Suprapubic skin (tissue), 4 donors: ENCODE results near the gene TMEM178B. TPM values are rescaled to one million over a fixed set of nuclear protein-coding genes. Genes with fewer than 3 reads are reported as not detected.

Experiments
- DNase-seq, 2 donors: peaks; one replicate each; pipeline ENCODE4 v3.0.0-alpha.2; 2019; ENCODE audit warnings: low spot score in 2 of 2
- H3K27ac ChIP-seq: fragments of 200-600 bp; sonication (generic); one replicate; pipeline ENCODE4 v1.5.1; 2019
- H3K27me3 ChIP-seq: fragments of 200-600 bp; sonication (generic); one replicate; pipeline ENCODE4 v1.5.1; 2019
- H3K36me3 ChIP-seq: fragments of 200-600 bp; sonication (generic); one replicate; pipeline ENCODE4 v1.5.1; 2019
- H3K4me1 ChIP-seq: fragments of 200-600 bp; sonication (generic); one replicate; pipeline ENCODE4 v1.5.1; 2019
- H3K4me3 ChIP-seq: fragments of 200-600 bp; sonication (generic); one replicate; pipeline ENCODE4 v1.5.1; 2019; ENCODE audit warnings: mild to moderate bottlenecking
- H3K9me3 ChIP-seq: fragments of 200-600 bp; sonication (generic); one replicate; pipeline ENCODE4 v1.5.1; 2019
- EP300 ChIP-seq: sonication (generic); formaldehyde crosslinking; IDR thresholded peaks from one replicate; pipeline ENCODE4 v1.6.1; 2017; ENCODE audit warnings: antibody characterized with exemption
- POLR2A ChIP-seq, 2 donors: fragments of 450-650 bp; IDR thresholded peaks; one replicate each; pipeline ENCODE4 v1.6.1; 2017; ENCODE audit warnings: antibody characterized with exemption in 2 of 2, mild to moderate bottlenecking in 2 of 2, moderate library complexity in 2 of 2
- POLR2AphosphoS5 ChIP-seq, 3 donors: sonication (generic); formaldehyde crosslinking; IDR thresholded peaks; one replicate each; pipeline ENCODE4 v1.6.1; 2017; ENCODE audit warnings: antibody characterized with exemption in 3 of 3
- WGBS: methylation state at CpG from one replicate; pipeline ENCODE4 v1.1.5; 2018; 5-methylcytosine and 5-hydroxymethylcytosine counted together
- total RNA-seq, 4 donors: library from RNA; depleted of rRNA; stranded (reverse); fragments of >200 nt; gene quantifications; one replicate each; pipeline ENCODE4 v1.1.0, GENCODE V29; 2016
- TF ChIP-seq, protein P1 (sequence below), 2 donors: fragments of 200-600 bp in 1 of 2; fragments of 450-650 bp in 1 of 2; sonication (generic) in 1 of 2; IDR thresholded peaks; one replicate each; pipeline ENCODE4 v1.5.1; 2016 to 2019; ENCODE audit warnings: antibody characterized with exemption in 2 of 2, mild to moderate bottlenecking in 1 of 2, moderate library complexity in 1 of 2

Gene TMEM178B
- total RNA-seq, 4 donors from 2014 or later: 0.34 to 1.6 (median 0.72) TPM

DNA sequence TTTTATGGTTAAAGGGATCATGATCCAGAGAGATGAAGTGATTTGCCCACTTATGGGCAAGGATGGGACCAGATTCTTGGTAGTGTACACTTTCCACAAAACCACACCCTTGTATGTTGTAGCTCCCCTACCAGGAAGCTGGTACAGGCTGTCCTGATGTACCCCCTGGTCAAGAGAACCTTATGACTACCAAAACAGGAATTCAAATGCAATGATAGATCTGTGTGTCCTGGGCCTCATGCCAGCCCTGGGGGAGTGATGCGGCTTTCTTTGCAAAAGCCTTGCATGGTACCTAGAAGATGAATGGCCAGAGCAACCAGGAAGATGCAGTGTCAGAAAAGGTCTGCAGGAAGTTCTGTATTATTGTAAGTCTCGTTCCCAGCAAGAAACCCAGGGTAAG, 382.4 kb downstream of the TMEM178B start:
- TF ChIP-seq EP300 (no peak), POLR2A (IDR thresholded peaks at IDR 0.05) (no peak), POLR2AphosphoS5 (IDR thresholded peaks at IDR 0.05) (no peak)
- TF ChIP-seq, protein P1, sequence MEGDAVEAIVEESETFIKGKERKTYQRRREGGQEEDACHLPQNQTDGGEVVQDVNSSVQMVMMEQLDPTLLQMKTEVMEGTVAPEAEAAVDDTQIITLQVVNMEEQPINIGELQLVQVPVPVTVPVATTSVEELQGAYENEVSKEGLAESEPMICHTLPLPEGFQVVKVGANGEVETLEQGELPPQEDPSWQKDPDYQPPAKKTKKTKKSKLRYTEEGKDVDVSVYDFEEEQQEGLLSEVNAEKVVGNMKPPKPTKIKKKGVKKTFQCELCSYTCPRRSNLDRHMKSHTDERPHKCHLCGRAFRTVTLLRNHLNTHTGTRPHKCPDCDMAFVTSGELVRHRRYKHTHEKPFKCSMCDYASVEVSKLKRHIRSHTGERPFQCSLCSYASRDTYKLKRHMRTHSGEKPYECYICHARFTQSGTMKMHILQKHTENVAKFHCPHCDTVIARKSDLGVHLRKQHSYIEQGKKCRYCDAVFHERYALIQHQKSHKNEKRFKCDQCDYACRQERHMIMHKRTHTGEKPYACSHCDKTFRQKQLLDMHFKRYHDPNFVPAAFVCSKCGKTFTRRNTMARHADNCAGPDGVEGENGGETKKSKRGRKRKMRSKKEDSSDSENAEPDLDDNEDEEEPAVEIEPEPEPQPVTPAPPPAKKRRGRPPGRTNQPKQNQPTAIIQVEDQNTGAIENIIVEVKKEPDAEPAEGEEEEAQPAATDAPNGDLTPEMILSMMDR (IDR thresholded peaks at IDR 0.05): no peak
- H3K27me3 ChIP-seq: no peaks in the 10 kb centered on the region
- H3K27ac ChIP-seq: no peak overlapping the region
- no peak overlapping the region for H3K4me3 ChIP-seq
- H3K4me1 ChIP-seq: peaks cover 9% of the 10 kb centered on the region
- DNase-seq: no peak
- no peaks in the 10 kb centered on the region for H3K36me3 ChIP-seq
- WGBS: 75% methylated on average over 2 of the region's 2 CpGs
- no peaks in the 10 kb centered on the region for H3K9me3 ChIP-seq

- Histone ChIP-seq H3K4me3 (no peak overlapping the region), H3K27me3 (no peaks in the 10 kb centered on the region), H3K4me1 (peaks cover 13% of the 10 kb centered on the region), H3K36me3 (no peaks in the 10 kb centered on the region), H3K9me3 (no peaks in the 10 kb centered on the region), H3K27ac (no peak overlapping the region)
- 86% methylated on average over 4 of the region's 4 CpGs for WGBS
- no peak for TF ChIP-seq POLR2AphosphoS5 (IDR thresholded peaks at IDR 0.05)
- no peak for TF ChIP-seq POLR2A (IDR thresholded peaks at IDR 0.05)
- TF ChIP-seq, protein P1 (IDR thresholded peaks at IDR 0.05): no peak
- no peak for TF ChIP-seq EP300
- DNase-seq: no peak
These were observed 382.8 kb downstream of the TMEM178B start for GRCh38 chr7:141456711-141457110.

- Histone ChIP-seq H3K27ac (peak overlapping the region; percentile 28), H3K4me3 (no peak overlapping the region), H3K4me1 (peaks cover 33% of the 10 kb centered on the region), H3K36me3 (no peaks in the 10 kb centered on the region), H3K27me3 (no peaks in the 10 kb centered on the region), H3K9me3 (no peaks in the 10 kb centered on the region)
- TF ChIP-seq, protein P1 (IDR thresholded peaks at IDR 0.05): no peak
- WGBS: 34% methylated on average over 16 of the region's 16 CpGs
- DNase-seq: no peak
These were observed 387.2 kb downstream of the TMEM178B start for GRCh38 chr7:141460781-141461715.

DNA sequence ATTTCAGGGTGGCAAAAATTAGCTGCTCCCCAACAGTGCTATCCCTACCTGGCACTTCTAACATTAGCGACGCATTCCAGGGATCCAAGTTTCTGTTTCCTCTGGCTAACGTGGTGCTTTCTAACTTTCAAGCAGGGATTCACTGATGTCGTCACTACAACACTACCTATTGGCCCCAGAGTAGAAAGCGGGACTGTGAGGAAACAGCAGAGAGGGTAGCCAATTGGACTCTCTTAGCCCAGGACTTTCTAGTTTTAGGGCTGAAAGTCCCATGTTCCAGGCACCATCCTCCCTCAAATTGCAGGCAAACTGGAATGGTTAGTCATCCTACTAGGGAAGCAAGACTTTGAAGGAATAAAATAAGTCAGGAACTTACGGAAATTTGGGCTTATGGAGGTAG, 388.1 kb downstream of the TMEM178B start:
- Histone ChIP-seq H3K4me1 (peaks cover 33% of the 10 kb centered on the region), H3K4me3 (no peak overlapping the region), H3K27ac (peak overlapping the region; percentile 28), H3K9me3 (no peaks in the 10 kb centered on the region), H3K36me3 (no peaks in the 10 kb centered on the region), H3K27me3 (no peaks in the 10 kb centered on the region)
- TF ChIP-seq, protein P1 (IDR thresholded peaks at IDR 0.05): no peak
- TF ChIP-seq POLR2AphosphoS5 (IDR thresholded peaks at IDR 0.05) (no peak), EP300 (no peak), POLR2A (IDR thresholded peaks at IDR 0.05) (no peak)
- no peak for DNase-seq
- WGBS: 61% methylated on average over 6 of the region's 6 CpGs

DNA sequence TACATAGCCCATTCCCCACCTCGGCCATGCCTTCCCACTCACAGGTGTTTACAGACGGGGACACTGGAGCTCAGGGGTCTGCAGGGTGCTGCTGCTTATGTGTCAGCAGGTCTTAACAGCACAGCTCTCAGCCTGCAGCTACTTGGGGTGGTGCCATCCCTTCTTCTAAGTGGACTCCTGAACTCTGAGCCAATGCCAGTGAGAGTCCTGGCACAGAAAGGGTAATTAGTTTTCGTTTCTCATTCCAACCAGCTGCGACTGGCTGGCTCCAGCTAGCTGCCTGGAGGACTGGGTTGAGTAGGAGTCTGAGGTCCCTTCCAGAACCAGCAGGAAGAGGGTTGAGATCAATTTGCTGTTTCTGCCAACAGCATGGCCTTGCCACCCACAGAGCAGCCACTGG, 389.1 kb downstream of the TMEM178B start:
- Histone ChIP-seq H3K36me3 (no peaks in the 10 kb centered on the region), H3K4me3 (no peak overlapping the region), H3K9me3 (no peaks in the 10 kb centered on the region), H3K27ac (no peak overlapping the region), H3K27me3 (no peaks in the 10 kb centered on the region), H3K4me1 (peaks cover 33% of the 10 kb centered on the region)
- WGBS: 45% methylated on average over 2 of the region's 4 CpGs
- DNase-seq: no peak
- TF ChIP-seq POLR2AphosphoS5 (IDR thresholded peaks at IDR 0.05): no peak
- TF ChIP-seq POLR2A (IDR thresholded peaks at IDR 0.05): no peak
- no peak for TF ChIP-seq EP300
- TF ChIP-seq, protein P1 (IDR thresholded peaks at IDR 0.05): no peak
